ENCODE measurements around the gene MSL1. TPM values are rescaled to one million over a fixed set of nuclear protein-coding genes. Genes with fewer than 3 reads are reported as not detected.
A peak's percentile ranks its signal among the peaks of the same experiment; 100 is the strongest.

MSL1 gene
- total and polyA plus RNA-seq, 9 of the 15 experiments (the other 6 are each of a cell fraction or from before 2014, with no cell fraction given): 13.8 to 120 (median 61.9) TPM

- peaks cover 54 to 56% of the 10 kb centered on the region in 2 experiments for H3K4me1 ChIP-seq (replicated peaks in 1 of 2; ENCODE audit: control insufficient read depth in 2 of 2, insufficient read depth in 2 of 2, low read length in 2 of 2)
- H3K9ac ChIP-seq (ENCODE audit: insufficient read depth in 1 of 2, low read depth in 2 of 2, low read length in 2 of 2): peak overlapping the region; percentile 37 to 57; a peak in 3 of 4 replicates
- 52% methylated on average over 8 of the region's 8 CpGs for WGBS (ENCODE audit: insufficient coverage, low coverage, missing lambda C conversion rate)
- H3K9me3 ChIP-seq (replicated peaks; ENCODE audit: control insufficient read depth, insufficient read depth, low read depth, low read length): no peaks in the 10 kb centered on the region
- H3K9me1 ChIP-seq (ENCODE audit: control insufficient read depth, insufficient read depth, low read length): no peaks in the 10 kb centered on the region
- intact Hi-C loops (cut with micrococcal nuclease): no loop called here
- H3K4me3 ChIP-seq: no peak overlapping the region
- ChIA-PET CTCF (ENCODE audit: low intra/inter-chr PET ratio) (interaction anchor here (0.6 to 1.1 kb wide), 4 partner anchors 8 to 49 kb away, joined by 3 read pairs; no protein-coding TSS in a partner anchor), POLR2A (interaction anchor here (0.6 to 3.2 kb wide), 9 partner anchors 10 to 103 kb away, joined by 3 to 29 read pairs (median 4); partner anchors contain the start of genes MED24 and NR1D1)
- H3K4me2 ChIP-seq (ENCODE audit: insufficient read depth, low read length): peak overlapping the region; percentile 71
- in situ Hi-C loops (cut with MboI): no loop called here
- DNase-seq (ENCODE audit: extremely low read depth in 1 of 4, low spot score in 3 of 4) (no peak), ATAC-seq (no peak; the same call in 2 of the 3 replicates), FAIRE-seq (peak; percentile 26)
- H2AFZ ChIP-seq (ENCODE audit: low read depth, low read length): peak overlapping the region; percentile 56; the same call in 1 of the 2 replicates
- no peaks in the 10 kb centered on the region for H4K20me1 ChIP-seq (replicated peaks; ENCODE audit: control insufficient read depth, insufficient read depth, low read length)
- peaks cover 39% of the 10 kb centered on the region; the same call in 2 of the 3 replicates for H3K36me3 ChIP-seq (ENCODE audit: control insufficient read depth, insufficient read depth, low read length)
- no TSS peak for BruUV-seq (replicated peaks)
- peak overlapping the region; percentile 73 for H3K27ac ChIP-seq (ENCODE audit: extremely low read depth, low read depth, low read length)
- H3K79me2 ChIP-seq (ENCODE audit: control insufficient read depth, insufficient read depth, low read length): peaks cover 36% of the 10 kb centered on the region
- H3K27me3 ChIP-seq (ENCODE audit: control insufficient read depth in 2 of 2, insufficient read depth in 2 of 2, low read length in 2 of 2): no peaks in the 10 kb centered on the region
- TF ChIP-seq SNRNP70 (optimal IDR thresholded peaks at IDR 0.05; ENCODE audit: low read depth, low read length): peak; percentile 58
- no peak for TF ChIP-seq ZNF184 (CRISPR knock-in tag; IDR thresholded peaks at IDR 0.05)
- TF ChIP-seq MTA2 (IDR thresholded peaks at IDR 0.05; ENCODE audit: low read depth): no peak
- TF ChIP-seq ZFPM2 (CRISPR knock-in tag; IDR thresholded peaks at IDR 0.05): no peak
- no peak for TF ChIP-seq CGGBP1 (CRISPR knock-in tag; IDR thresholded peaks at IDR 0.05)
- peak; percentile 9 for TF ChIP-seq NEUROD1 (IDR thresholded peaks at IDR 0.05; ENCODE audit: borderline replicate concordance, low read depth, low read length, partially characterized antibody)
- no peak for TF ChIP-seq PRMT5 (CRISPR knock-in tag; IDR thresholded peaks at IDR 0.05)
- TF ChIP-seq RNF219 (CRISPR knock-in tag; IDR thresholded peaks at IDR 0.05): no peak
- TF ChIP-seq PHB2 (IDR thresholded peaks at IDR 0.05; ENCODE audit: low read depth): no peak
- TF ChIP-seq KDM4B (IDR thresholded peaks at IDR 0.05; ENCODE audit: borderline replicate concordance in 2 of 2, low read depth in 1 of 2): no peak
- no peak for TF ChIP-seq ZNF217 (CRISPR knock-in tag; IDR thresholded peaks at IDR 0.05)
- no peak for TF ChIP-seq ZNF146 (CRISPR knock-in tag; IDR thresholded peaks at IDR 0.05; ENCODE audit: unreplicated experiment)
- TF ChIP-seq NBN (IDR thresholded peaks at IDR 0.05; ENCODE audit: low read depth): no peak
- TF ChIP-seq ZNF584 (CRISPR knock-in tag; IDR thresholded peaks at IDR 0.05; ENCODE audit: low read depth): no peak
- no peak for TF ChIP-seq HBP1 (CRISPR knock-in tag; IDR thresholded peaks at IDR 0.05)
- no peak for TF ChIP-seq NUFIP1 (IDR thresholded peaks at IDR 0.05; ENCODE audit: partially characterized antibody)
- no peak for TF ChIP-seq HNRNPL (IDR thresholded peaks at IDR 0.05; ENCODE audit: low read depth, low read length)
- no peak for TF ChIP-seq CHD1 (IDR thresholded peaks at IDR 0.05; ENCODE audit: low read length)
- no peak for TF ChIP-seq EP300 (IDR thresholded peaks at IDR 0.05; ENCODE audit: low read length)
- TF ChIP-seq NFRKB (IDR thresholded peaks at IDR 0.05; ENCODE audit: low read depth): no peak
- no peak for TF ChIP-seq LARP7 (IDR thresholded peaks at IDR 0.05)
- TF ChIP-seq SUPT5H (IDR thresholded peaks at IDR 0.05): no peak
- no peak for TF ChIP-seq ZNF354B (CRISPR knock-in tag; IDR thresholded peaks at IDR 0.05)
Observed at GRCh38 chr17:40075942-40076498, 45.8 kb upstream of the MSL1 start.
